GM19239 (cell line): ENCODE results near the gene MYO18B.
"Not testable (repeated sequence)": the region's sequence is repeated elsewhere in the genome, so short reads cannot be mapped to it uniquely, and the experiment has no call there.

Source experiments
- DNase-seq: peaks from one replicate; pipeline ENCODE4 v3.0.0; 2011; ENCODE audit warnings: low spot score; ENCODE audit not compliant: insufficient read length
- FAIRE-seq: peaks from 2 replicates; lab custom pipeline; 2011; peaks lifted over from hg19 to GRCh38; lab: Jason Lieb, UNC

Gene MYO18B

GRCh38 chr22:25966448-25966913, 224.5 kb downstream of the MYO18B start:
- DNase-seq: no peak
- FAIRE-seq: no peak

GRCh38 chr22:25969286-25969685, 227.3 kb downstream of the MYO18B start:
- FAIRE-seq (no peak), DNase-seq (no peak)

GRCh38 chr22:25969901-25970300, 227.9 kb downstream of the MYO18B start:
- DNase-seq: no peak
- FAIRE-seq: no peak

GRCh38 chr22:25970374-25970911, 228.5 kb downstream of the MYO18B start:
- FAIRE-seq (no peak), DNase-seq (no peak)

- no peak for FAIRE-seq
- no peak for DNase-seq
Observed at GRCh38 chr22:25970999-25971811, 229.2 kb downstream of the MYO18B start.

GRCh38 chr22:25972397-25972796, 230.4 kb downstream of the MYO18B start:
- FAIRE-seq (no peak), DNase-seq (no peak)

GRCh38 chr22:25976356-25976755, 234.4 kb downstream of the MYO18B start:
- DNase-seq (no peak), FAIRE-seq (no peak)

- DNase-seq (no peak), FAIRE-seq (no peak)
Observed at GRCh38 chr22:25979968-25980367, 238.0 kb downstream of the MYO18B start.

- not testable (repeated sequence) for FAIRE-seq, DNase-seq
Observed at GRCh38 chr22:25984911-25985310, 242.9 kb downstream of the MYO18B start.

- FAIRE-seq (no peak), DNase-seq (no peak)
Observed at GRCh38 chr22:25987948-25988347, 246.0 kb downstream of the MYO18B start.

- FAIRE-seq (no peak), DNase-seq (no peak)
Observed at GRCh38 chr22:25990940-25991339, 249.0 kb downstream of the MYO18B start.

- no peak for FAIRE-seq
- DNase-seq: no peak
Observed at GRCh38 chr22:25992331-25992730, 250.3 kb downstream of the MYO18B start.

- FAIRE-seq: no peak
- no peak for DNase-seq
Observed at GRCh38 chr22:25996669-25997068, 254.7 kb downstream of the MYO18B start.

- DNase-seq (no peak), FAIRE-seq (no peak)
Observed at GRCh38 chr22:25997886-25998775, 256.1 kb downstream of the MYO18B start.

GRCh38 chr22:26002456-26002855, 260.5 kb downstream of the MYO18B start:
- FAIRE-seq (no peak), DNase-seq (no peak)

GRCh38 chr22:26004477-26004876, 262.5 kb downstream of the MYO18B start:
- no peak for FAIRE-seq
- no peak for DNase-seq

- FAIRE-seq (no peak), DNase-seq (no peak)
Observed at GRCh38 chr22:26008587-26008986, 266.6 kb downstream of the MYO18B start.

- FAIRE-seq (no peak), DNase-seq (no peak)
Observed at GRCh38 chr22:26016916-26017315, 274.9 kb downstream of the MYO18B start.

- DNase-seq (no peak), FAIRE-seq (no peak)
Observed at GRCh38 chr22:26017932-26018331, 275.9 kb downstream of the MYO18B start.

GRCh38 chr22:26019596-26019995, 277.6 kb downstream of the MYO18B start:
- DNase-seq (no peak), FAIRE-seq (no peak)

- FAIRE-seq (no peak), DNase-seq (no peak)
Observed at GRCh38 chr22:26021516-26021915, 279.5 kb downstream of the MYO18B start.
